Stimulated activated effector memory CD8-positive, alpha-beta T cell treated with anti-CD3 and anti-CD28 coated beads, Interleukin-12 subunit alpha, Interleukin-12 subunit beta, amount 100 ng/mL, for 72 hours (primary cell): ENCODE data around the gene NAA16.

ENCODE experiments used
- ATAC-seq: fragments of 150-1000 bp; cut with Tn5 transposase; 2 replicates; pipeline ENCODE4 v1.10.0; 2021
- DNase-seq, 2 donors: peaks; one replicate each; pipeline ENCODE4 v3.0.0; 2021 to 2022; ENCODE audit warnings: low spot score in 2 of 2
- H3K27ac Mint-ChIP-seq: one replicate; pipeline ENCODE4 v1.8.0; 2022; ENCODE audit warnings: mild to moderate bottlenecking, mixed read lengths
- H3K36me3 Mint-ChIP-seq: one replicate; pipeline ENCODE4 v1.8.0; 2022; ENCODE audit warnings: mild to moderate bottlenecking, mixed read lengths
- H3K4me1 Mint-ChIP-seq: one replicate; pipeline ENCODE4 v1.8.0; 2022; ENCODE audit warnings: mixed read lengths
- H3K4me3 Mint-ChIP-seq: one replicate; pipeline ENCODE4 v1.8.0; 2022; ENCODE audit warnings: mild to moderate bottlenecking, mixed read lengths
- H3K9me3 Mint-ChIP-seq: one replicate; pipeline ENCODE4 v1.8.0; 2022; ENCODE audit warnings: mixed read lengths

The NAA16 gene

GRCh38 chr13:41370736-41371135, 59.7 kb downstream of the NAA16 start:
- Mint-ChIP-seq H3K36me3 (peaks cover 97% of the 10 kb centered on the region), H3K9me3 (no peaks in the 10 kb centered on the region), H3K4me3 (no peak overlapping the region), H3K27ac (no peak overlapping the region), H3K4me1 (no peaks in the 10 kb centered on the region)
- no peak for DNase-seq
- ATAC-seq, result no peak

- no peaks in the 10 kb centered on the region for H3K9me3 Mint-ChIP-seq
- DNase-seq (no peak), ATAC-seq (no peak)
- H3K27ac Mint-ChIP-seq, result no peak overlapping the region
- H3K36me3 Mint-ChIP-seq, result peaks cover 41% of the 10 kb centered on the region
- H3K4me3 Mint-ChIP-seq, result no peak overlapping the region
- no peaks in the 10 kb centered on the region for H3K4me1 Mint-ChIP-seq
Observed at GRCh38 chr13:41377446-41377845, 66.4 kb downstream of the NAA16 start.

GRCh38 chr13:41382431-41382830, 71.4 kb downstream of the NAA16 start:
- H3K27ac Mint-ChIP-seq, result peak overlapping the region; percentile 16
- no peak overlapping the region for H3K4me3 Mint-ChIP-seq
- no peaks in the 10 kb centered on the region for H3K36me3 Mint-ChIP-seq
- DNase-seq (no peak), ATAC-seq (no peak)
- H3K9me3 Mint-ChIP-seq, result no peaks in the 10 kb centered on the region
- no peaks in the 10 kb centered on the region for H3K4me1 Mint-ChIP-seq

- ATAC-seq, result peak; percentile 44
- H3K27ac Mint-ChIP-seq, result peak overlapping the region; percentile 16
- no peaks in the 10 kb centered on the region for H3K9me3 Mint-ChIP-seq
- no peak overlapping the region for H3K4me3 Mint-ChIP-seq
- DNase-seq, result no peak
- no peaks in the 10 kb centered on the region for H3K4me1 Mint-ChIP-seq
- no peaks in the 10 kb centered on the region for H3K36me3 Mint-ChIP-seq
Observed at GRCh38 chr13:41383386-41383785, 72.3 kb downstream of the NAA16 start.

- ATAC-seq (no peak), DNase-seq (no peak)
- Mint-ChIP-seq H3K36me3 (no peaks in the 10 kb centered on the region), H3K27ac (no peak overlapping the region), H3K4me1 (no peaks in the 10 kb centered on the region), H3K4me3 (no peak overlapping the region), H3K9me3 (no peaks in the 10 kb centered on the region)
Observed at GRCh38 chr13:41384749-41385503, 73.9 kb downstream of the NAA16 start.

- DNase-seq, result no peak
- Mint-ChIP-seq H3K4me3 (no peak overlapping the region), H3K27ac (no peak overlapping the region), H3K9me3 (no peaks in the 10 kb centered on the region), H3K4me1 (no peaks in the 10 kb centered on the region), H3K36me3 (no peaks in the 10 kb centered on the region)
- no peak for ATAC-seq
Observed at GRCh38 chr13:41386211-41386610, 75.1 kb downstream of the NAA16 start.

GRCh38 chr13:41387576-41387975, 76.5 kb downstream of the NAA16 start:
- no peak overlapping the region for H3K4me3 Mint-ChIP-seq
- H3K36me3 Mint-ChIP-seq, result no peaks in the 10 kb centered on the region
- no peaks in the 10 kb centered on the region for H3K4me1 Mint-ChIP-seq
- no peak overlapping the region for H3K27ac Mint-ChIP-seq
- no peaks in the 10 kb centered on the region for H3K9me3 Mint-ChIP-seq
- no peak for DNase-seq
- no peak for ATAC-seq

- Mint-ChIP-seq H3K36me3 (no peaks in the 10 kb centered on the region), H3K4me1 (no peaks in the 10 kb centered on the region), H3K9me3 (no peaks in the 10 kb centered on the region), H3K27ac (no peak overlapping the region), H3K4me3 (no peak overlapping the region)
- ATAC-seq, result no peak
- no peak for DNase-seq
Observed at GRCh38 chr13:41388143-41388881, 77.2 kb downstream of the NAA16 start.

GRCh38 chr13:41389580-41389979, 78.5 kb downstream of the NAA16 start:
- Mint-ChIP-seq H3K9me3 (peaks cover 2% of the 10 kb centered on the region), H3K4me1 (no peaks in the 10 kb centered on the region), H3K27ac (no peak overlapping the region), H3K4me3 (no peak overlapping the region), H3K36me3 (no peaks in the 10 kb centered on the region)
- DNase-seq, result no peak
- ATAC-seq, result no peak

- Mint-ChIP-seq H3K9me3 (peaks cover 2% of the 10 kb centered on the region), H3K4me3 (no peak overlapping the region), H3K36me3 (no peaks in the 10 kb centered on the region), H3K4me1 (no peaks in the 10 kb centered on the region), H3K27ac (no peak overlapping the region)
- DNase-seq, result no peak
- ATAC-seq, result no peak
Observed at GRCh38 chr13:41394166-41394565, 83.1 kb downstream of the NAA16 start.

GRCh38 chr13:41398494-41399170, 87.6 kb downstream of the NAA16 start:
- DNase-seq, result peak in 1 of 2 donors; percentile 56

GRCh38 chr13:41401366-41401765, 90.3 kb downstream of the NAA16 start:
- no peak for ATAC-seq
- Mint-ChIP-seq H3K36me3 (no peaks in the 10 kb centered on the region), H3K9me3 (no peaks in the 10 kb centered on the region), H3K4me1 (no peaks in the 10 kb centered on the region), H3K27ac (no peak overlapping the region), H3K4me3 (no peak overlapping the region)
- DNase-seq, result peak in 1 of 2 donors; percentile 37

More at GRCh38 chr13:41398494-41399170, 87.6 kb downstream of the NAA16 start:
- H3K4me1 Mint-ChIP-seq, result no peaks in the 10 kb centered on the region
- ATAC-seq, result peak; percentile 76
- no peak overlapping the region for H3K27ac Mint-ChIP-seq
- H3K9me3 Mint-ChIP-seq, result peaks cover 2% of the 10 kb centered on the region
- no peak overlapping the region for H3K4me3 Mint-ChIP-seq
- no peaks in the 10 kb centered on the region for H3K36me3 Mint-ChIP-seq

- no peaks in the 10 kb centered on the region for H3K36me3 Mint-ChIP-seq
- peak overlapping the region; percentile 32 for H3K27ac Mint-ChIP-seq
Observed at GRCh38 chr13:41402691-41403511, 91.8 kb downstream of the NAA16 start.

GRCh38 chr13:41403983-41404382, 92.9 kb downstream of the NAA16 start:
- Mint-ChIP-seq H3K9me3 (no peaks in the 10 kb centered on the region), H3K36me3 (no peaks in the 10 kb centered on the region), H3K4me3 (no peak overlapping the region), H3K4me1 (no peaks in the 10 kb centered on the region), H3K27ac (no peak overlapping the region)
- no peak for DNase-seq
- ATAC-seq, result no peak

More at GRCh38 chr13:41402691-41403511, 91.8 kb downstream of the NAA16 start:
- ATAC-seq (peak; percentile 58), DNase-seq (peak in 1 of 2 donors; percentile 55)
- Mint-ChIP-seq H3K4me1 (no peaks in the 10 kb centered on the region), H3K9me3 (no peaks in the 10 kb centered on the region), H3K4me3 (no peak overlapping the region)

GRCh38 chr13:41405367-41405766, 94.3 kb downstream of the NAA16 start:
- H3K4me3 Mint-ChIP-seq, result no peak overlapping the region
- H3K9me3 Mint-ChIP-seq, result no peaks in the 10 kb centered on the region
- H3K4me1 Mint-ChIP-seq, result no peaks in the 10 kb centered on the region
- no peaks in the 10 kb centered on the region for H3K36me3 Mint-ChIP-seq
- H3K27ac Mint-ChIP-seq, result no peak overlapping the region
- no peak for DNase-seq
- no peak for ATAC-seq
